Hepatocyte (in vitro differentiated cells): ENCODE measurements around the gene TCF4. TPM values are rescaled to one million over a fixed set of nuclear protein-coding genes. Genes with fewer than 3 reads are reported as not detected.

Source experiments
- DNase-seq: peaks from one replicate; pipeline ENCODE4 v3.0.0-alpha.2; 2016; ENCODE audit warnings: low spot score
- H2AFZ ChIP-seq: fragments of 200-600 bp; sonication (generic); 2 replicates; pipeline ENCODE4 v1.6.0; 2016; ENCODE audit warnings: antibody characterized with exemption, mild to moderate bottlenecking
- H3K27ac ChIP-seq: fragments of 200-600 bp; sonication (generic); 2 replicates; pipeline ENCODE4 v1.5.1; 2016; ENCODE audit warnings: mild to moderate bottlenecking
- H3K27me3 ChIP-seq: fragments of 200-600 bp; sonication (generic); 2 replicates; pipeline ENCODE4 v1.6.1; 2016
- H3K36me3 ChIP-seq: fragments of 200-600 bp; sonication (generic); replicated peaks from 2 replicates; pipeline ENCODE4 v1.5.1; 2016; ENCODE audit warnings: low read depth; ENCODE audit not compliant: insufficient read depth
- H3K4me1 ChIP-seq: fragments of 200-600 bp; sonication (generic); 2 replicates; pipeline ENCODE4 v1.5.1; 2016; ENCODE audit warnings: mild to moderate bottlenecking, moderate library complexity; ENCODE audit not compliant: insufficient read depth
- H3K4me2 ChIP-seq: fragments of 200-600 bp; sonication (generic); 2 replicates; pipeline ENCODE4 v1.6.0; 2016
- H3K4me3 ChIP-seq: fragments of 200-600 bp; sonication (generic); 2 replicates; pipeline ENCODE4 v1.5.1; 2016; ENCODE audit warnings: mild to moderate bottlenecking
- H3K79me2 ChIP-seq: fragments of 200-600 bp; sonication (generic); 2 replicates; pipeline ENCODE4 v1.6.0; 2017; ENCODE audit warnings: mild to moderate bottlenecking
- H3K9me2 ChIP-seq: fragments of 200-600 bp; sonication (generic); replicated peaks from 2 replicates; pipeline ENCODE4 v1.6.0; 2017; ENCODE audit warnings: mild to moderate bottlenecking; ENCODE audit not compliant: insufficient read depth
- H3K9me3 ChIP-seq: fragments of 200-600 bp; sonication (generic); 2 replicates; pipeline ENCODE4 v1.5.1; 2016; ENCODE audit warnings: low read depth, mild to moderate bottlenecking
- H4K20me1 ChIP-seq: fragments of 200-600 bp; sonication (generic); 2 replicates; pipeline ENCODE4 v1.6.0; 2016; ENCODE audit warnings: mild to moderate bottlenecking; ENCODE audit not compliant: insufficient read depth, poor library complexity, severe bottlenecking
- EZH2 ChIP-seq: fragments of 200-600 bp; sonication (generic); IDR thresholded peaks from 2 replicates; pipeline ENCODE4 v1.6.1; 2016; ENCODE audit warnings: antibody characterized with exemption, mild to moderate bottlenecking, borderline replicate concordance
- EZH2phosphoT487 ChIP-seq: fragments of 200-600 bp; sonication (generic); IDR thresholded peaks from one replicate; pipeline ENCODE4 v1.6.1; 2018; ENCODE audit warnings: antibody characterized with exemption, mild to moderate bottlenecking, low read depth, moderate library complexity; ENCODE audit not compliant: unreplicated experiment, severe bottlenecking
- whole genome bisulfite sequencing: methylation state at CpG from one replicate; pipeline ENCODE4 v1.1.6; 2016; ENCODE audit warnings: low lambda C conversion rate; ENCODE audit errors: missing lambda C conversion rate; 5-methylcytosine and 5-hydroxymethylcytosine counted together
- polyA plus RNA-seq: library from polyadenylated mRNA; unstranded; fragments of >200 nt; fragmentation: Nextera tagmentation; extraction: Ambion mirVana; gene quantifications from 2 replicates; pipeline ENCODE4 v1.2.1, GENCODE V29; 2016
- total RNA-seq: library from RNA; depleted of rRNA; stranded (reverse); fragments of >200 nt; gene quantifications from 2 replicates; pipeline ENCODE4 v1.2.3, GENCODE V29; 2014
- TF ChIP-seq, protein P1 (sequence below): fragments of 200-600 bp; sonication (generic); IDR thresholded peaks from 2 replicates; pipeline ENCODE4 v1.5.1; 2016; ENCODE audit warnings: antibody characterized with exemption, mild to moderate bottlenecking; ENCODE audit not compliant: poor library complexity

Gene TCF4
- total and polyA plus RNA-seq, 2 experiments from 2014 or later, result 40.5 to 65.2 TPM

DNA sequence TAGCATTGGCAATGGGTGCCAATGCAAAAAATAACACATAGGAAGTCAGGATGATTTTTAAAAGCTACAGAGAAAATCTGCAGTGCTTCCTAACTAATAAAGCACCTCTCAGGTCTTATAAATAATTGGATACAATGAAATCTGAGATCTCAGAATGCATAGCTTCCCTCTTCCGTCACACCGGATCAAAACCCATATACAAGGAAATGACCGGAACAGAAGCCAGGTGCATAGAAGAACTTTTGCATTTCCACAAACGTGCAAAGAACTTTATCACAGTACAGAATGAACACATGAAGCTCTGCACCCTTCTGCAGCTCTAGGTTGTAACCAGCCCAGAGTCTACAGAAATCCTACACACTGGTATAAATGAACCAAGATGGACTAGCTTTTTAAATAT is 145.4 kb downstream of the TCF4 start:
- WGBS, result 88% methylated on average over 4 of the region's 4 CpGs
- DNase-seq, result no peak
- H3K9me3 ChIP-seq, result no peaks in the 10 kb centered on the region
- no peaks in the 10 kb centered on the region for H3K4me1 ChIP-seq
- H3K4me2 ChIP-seq, result no peak overlapping the region
- H3K27ac ChIP-seq, result no peak overlapping the region
- no peaks in the 10 kb centered on the region for H4K20me1 ChIP-seq
- TF ChIP-seq EZH2phosphoT487 (no peak), EZH2 (no peak)
- TF ChIP-seq, protein P1, sequence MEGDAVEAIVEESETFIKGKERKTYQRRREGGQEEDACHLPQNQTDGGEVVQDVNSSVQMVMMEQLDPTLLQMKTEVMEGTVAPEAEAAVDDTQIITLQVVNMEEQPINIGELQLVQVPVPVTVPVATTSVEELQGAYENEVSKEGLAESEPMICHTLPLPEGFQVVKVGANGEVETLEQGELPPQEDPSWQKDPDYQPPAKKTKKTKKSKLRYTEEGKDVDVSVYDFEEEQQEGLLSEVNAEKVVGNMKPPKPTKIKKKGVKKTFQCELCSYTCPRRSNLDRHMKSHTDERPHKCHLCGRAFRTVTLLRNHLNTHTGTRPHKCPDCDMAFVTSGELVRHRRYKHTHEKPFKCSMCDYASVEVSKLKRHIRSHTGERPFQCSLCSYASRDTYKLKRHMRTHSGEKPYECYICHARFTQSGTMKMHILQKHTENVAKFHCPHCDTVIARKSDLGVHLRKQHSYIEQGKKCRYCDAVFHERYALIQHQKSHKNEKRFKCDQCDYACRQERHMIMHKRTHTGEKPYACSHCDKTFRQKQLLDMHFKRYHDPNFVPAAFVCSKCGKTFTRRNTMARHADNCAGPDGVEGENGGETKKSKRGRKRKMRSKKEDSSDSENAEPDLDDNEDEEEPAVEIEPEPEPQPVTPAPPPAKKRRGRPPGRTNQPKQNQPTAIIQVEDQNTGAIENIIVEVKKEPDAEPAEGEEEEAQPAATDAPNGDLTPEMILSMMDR, result no peak
- peaks cover 46% of the 10 kb centered on the region for H3K79me2 ChIP-seq
- no peaks in the 10 kb centered on the region for H3K9me2 ChIP-seq
- no peaks in the 10 kb centered on the region for H3K36me3 ChIP-seq
- no peak overlapping the region for H2AFZ ChIP-seq
- no peaks in the 10 kb centered on the region for H3K27me3 ChIP-seq
- no peak overlapping the region for H3K4me3 ChIP-seq

DNA sequence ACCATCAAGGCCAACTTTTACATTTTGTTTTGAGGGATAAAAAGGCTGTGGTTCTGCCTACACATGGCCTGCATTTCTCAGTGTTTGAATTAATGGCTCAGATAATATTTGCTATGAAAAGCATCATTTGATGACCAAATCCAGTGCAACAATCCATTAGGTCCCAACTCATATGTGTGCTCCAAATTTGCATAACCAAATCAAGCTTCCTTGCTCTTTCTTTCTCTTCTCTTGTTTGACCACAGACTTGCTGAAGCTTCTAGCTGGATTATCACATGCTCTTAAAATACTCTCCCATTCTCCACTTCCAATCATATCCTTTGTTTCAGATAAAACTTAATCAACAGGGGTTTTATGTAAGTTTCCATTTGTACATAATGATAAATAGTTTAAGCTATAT is 147.0 kb downstream of the TCF4 start:
- H3K27ac ChIP-seq, result no peak overlapping the region
- no peaks in the 10 kb centered on the region for H3K4me1 ChIP-seq
- H3K9me3 ChIP-seq, result no peaks in the 10 kb centered on the region
- TF ChIP-seq, protein P1, result no peak
- TF ChIP-seq EZH2, result no peak
- no peak for TF ChIP-seq EZH2phosphoT487
- no peak overlapping the region for H3K4me3 ChIP-seq
- no peaks in the 10 kb centered on the region for H4K20me1 ChIP-seq
- no peak for DNase-seq
- H3K4me2 ChIP-seq, result no peak overlapping the region
- no peak overlapping the region for H2AFZ ChIP-seq
- H3K79me2 ChIP-seq, result peaks cover 34% of the 10 kb centered on the region
- H3K9me2 ChIP-seq, result no peaks in the 10 kb centered on the region
- H3K36me3 ChIP-seq, result no peaks in the 10 kb centered on the region
- no peaks in the 10 kb centered on the region for H3K27me3 ChIP-seq

DNA sequence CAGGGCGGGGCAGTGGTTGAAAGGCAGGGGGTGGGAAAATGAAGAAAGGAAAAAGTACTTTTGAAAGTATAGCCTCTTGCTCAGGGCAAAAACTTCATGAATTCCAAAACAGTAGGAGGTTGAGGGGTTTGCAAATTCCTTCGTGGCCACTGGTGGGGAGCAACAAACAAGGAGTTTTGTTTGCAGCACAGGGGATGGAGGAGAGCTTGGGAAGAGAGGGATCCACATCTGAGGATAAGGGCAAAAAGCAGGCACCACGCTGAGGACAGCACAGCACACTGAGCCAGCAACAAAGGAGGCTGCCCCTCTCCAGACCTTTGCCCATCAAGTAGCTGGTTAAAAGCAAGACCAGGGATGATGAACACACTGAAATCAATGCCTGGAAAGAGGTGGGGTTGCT is 148.9 kb downstream of the TCF4 start:
- TF ChIP-seq, protein P1, result no peak
- TF ChIP-seq EZH2phosphoT487, result no peak
- no peaks in the 10 kb centered on the region for H4K20me1 ChIP-seq
- H3K4me2 ChIP-seq, result no peak overlapping the region
- no peaks in the 10 kb centered on the region for H3K27me3 ChIP-seq
- H3K36me3 ChIP-seq, result no peaks in the 10 kb centered on the region
- H3K27ac ChIP-seq, result no peak overlapping the region
- H3K79me2 ChIP-seq, result peaks cover 30% of the 10 kb centered on the region
- 71% methylated on average over 3 of the region's 3 CpGs for WGBS
- no peaks in the 10 kb centered on the region for H3K9me3 ChIP-seq
- H3K4me1 ChIP-seq, result no peaks in the 10 kb centered on the region
- no peak overlapping the region for H2AFZ ChIP-seq
- DNase-seq, result no peak
- H3K9me2 ChIP-seq, result no peaks in the 10 kb centered on the region
- no peak overlapping the region for H3K4me3 ChIP-seq

DNA sequence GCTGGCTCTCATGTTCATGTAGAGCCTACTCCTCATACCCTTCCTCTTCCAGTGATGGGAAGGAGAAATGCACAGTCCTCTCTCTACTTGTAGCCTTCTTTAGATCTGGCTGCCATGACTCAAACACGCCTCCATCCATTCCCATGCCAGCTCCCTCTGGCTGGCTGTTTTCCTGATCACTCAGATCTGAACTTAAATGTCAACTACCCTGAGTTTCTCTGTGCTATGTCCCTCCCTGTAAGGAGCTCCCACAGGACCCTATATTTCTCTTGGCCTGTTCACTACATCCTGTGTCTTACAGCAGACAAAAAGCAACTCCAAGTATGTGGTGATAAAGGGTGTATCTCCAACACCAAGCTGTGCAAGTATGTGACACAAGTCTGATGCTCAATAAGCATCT is 152.4 kb downstream of the TCF4 start:
- Histone ChIP-seq H3K9me2 (no peaks in the 10 kb centered on the region), H3K36me3 (no peaks in the 10 kb centered on the region), H2AFZ (no peak overlapping the region), H3K27me3 (no peaks in the 10 kb centered on the region), H3K79me2 (peaks cover 8% of the 10 kb centered on the region), H3K27ac (no peak overlapping the region), H3K9me3 (no peaks in the 10 kb centered on the region), H3K4me2 (no peak overlapping the region), H4K20me1 (no peaks in the 10 kb centered on the region), H3K4me3 (no peak overlapping the region), H3K4me1 (no peaks in the 10 kb centered on the region)
- no peak for DNase-seq
- 100% methylated on average over 1 of the region's 1 CpG for WGBS
- TF ChIP-seq, protein P1, result no peak
- no peak for TF ChIP-seq EZH2
- no peak for TF ChIP-seq EZH2phosphoT487
